Endothelial cell (in vitro differentiated cells): ENCODE results near the gene ANO2. TPM values are rescaled to one million over a fixed set of nuclear protein-coding genes. Genes with fewer than 3 reads are reported as not detected.

Experiments
- DNase-seq: peaks from one replicate; pipeline ENCODE4 v3.0.0; 2021; ENCODE audit warnings: low spot score
- H3K27ac Mint-ChIP-seq: one replicate; pipeline ENCODE4 v1.8.0; 2021; ENCODE audit warnings: mixed read lengths, inconsistent platforms; ENCODE audit not compliant: unreplicated experiment
- H3K27me3 Mint-ChIP-seq: one replicate; pipeline ENCODE4 v1.8.0; 2021; ENCODE audit warnings: mild to moderate bottlenecking, moderate library complexity, mixed read lengths, inconsistent platforms; ENCODE audit not compliant: unreplicated experiment
- H3K36me3 Mint-ChIP-seq: one replicate; pipeline ENCODE4 v1.8.0; 2021; ENCODE audit warnings: mild to moderate bottlenecking, low read depth, mixed read lengths, inconsistent platforms; ENCODE audit not compliant: unreplicated experiment
- H3K4me1 Mint-ChIP-seq: one replicate; pipeline ENCODE4 v1.8.0; 2021; ENCODE audit warnings: mild to moderate bottlenecking, mixed read lengths, inconsistent platforms; ENCODE audit not compliant: unreplicated experiment
- H3K4me3 Mint-ChIP-seq: one replicate; pipeline ENCODE4 v1.8.0; 2021; ENCODE audit warnings: mild to moderate bottlenecking, mixed read lengths, inconsistent platforms; ENCODE audit not compliant: unreplicated experiment
- H3K9me3 Mint-ChIP-seq: one replicate; pipeline ENCODE4 v1.8.0; 2021; ENCODE audit warnings: mixed read lengths, inconsistent platforms; ENCODE audit not compliant: unreplicated experiment
- CTCF ChIP-seq: fragments of 200-600 bp; sonication (generic); IDR thresholded peaks from one replicate; pipeline ENCODE4 v1.5.0; 2021; ENCODE audit warnings: antibody characterized with exemption; ENCODE audit not compliant: unreplicated experiment
- total RNA-seq: library from RNA; stranded (reverse); fragmentation: NEBNext Ultra II Directional; extraction: Animal tissue kit (Norgen Biotek cat#: 25700); gene quantifications from one replicate; pipeline ENCODE4 v1.2.1, GENCODE V29; 2021; ENCODE audit not compliant: unreplicated experiment

ANO2 gene
- total RNA-seq, 1 donor from 2014 or later = 4.5 TPM

GRCh38 chr12:5868625-5869295 lies 76.3 kb downstream of the ANO2 start:
- H3K9me3 Mint-ChIP-seq = no peaks in the 10 kb centered on the region
- H3K27ac Mint-ChIP-seq = no peak overlapping the region

GRCh38 chr12:5865397-5865796 lies 79.7 kb downstream of the ANO2 start:
- Mint-ChIP-seq H3K9me3 (no peaks in the 10 kb centered on the region), H3K27me3 (peaks cover 1% of the 10 kb centered on the region), H3K27ac (no peak overlapping the region), H3K4me1 (peaks cover 6% of the 10 kb centered on the region), H3K36me3 (no peaks in the 10 kb centered on the region), H3K4me3 (no peak overlapping the region)
- no peak for TF ChIP-seq CTCF
- DNase-seq = no peak

More at GRCh38 chr12:5868625-5869295, 76.3 kb downstream of the ANO2 start:
- TF ChIP-seq CTCF = no peak
- DNase-seq = no peak
- H3K36me3 Mint-ChIP-seq = no peaks in the 10 kb centered on the region
- peaks cover 1% of the 10 kb centered on the region for H3K27me3 Mint-ChIP-seq
- no peak overlapping the region for H3K4me3 Mint-ChIP-seq
- H3K4me1 Mint-ChIP-seq = peaks cover 6% of the 10 kb centered on the region

- H3K27me3 Mint-ChIP-seq = peaks cover 1% of the 10 kb centered on the region
- peaks cover 9% of the 10 kb centered on the region for H3K4me1 Mint-ChIP-seq
- no peak for TF ChIP-seq CTCF
- no peaks in the 10 kb centered on the region for H3K36me3 Mint-ChIP-seq
- H3K4me3 Mint-ChIP-seq = no peak overlapping the region
- no peaks in the 10 kb centered on the region for H3K9me3 Mint-ChIP-seq
- DNase-seq = no peak
- H3K27ac Mint-ChIP-seq = no peak overlapping the region
These were observed 80.1 kb downstream of the ANO2 start for GRCh38 chr12:5864972-5865371.

GRCh38 chr12:5864301-5864700 lies 80.8 kb downstream of the ANO2 start:
- DNase-seq = no peak
- H3K9me3 Mint-ChIP-seq = no peaks in the 10 kb centered on the region
- no peak overlapping the region for H3K4me3 Mint-ChIP-seq
- H3K4me1 Mint-ChIP-seq = peaks cover 9% of the 10 kb centered on the region
- H3K27me3 Mint-ChIP-seq = peaks cover 1% of the 10 kb centered on the region
- no peak overlapping the region for H3K27ac Mint-ChIP-seq
- H3K36me3 Mint-ChIP-seq = no peaks in the 10 kb centered on the region
- no peak for TF ChIP-seq CTCF

GRCh38 chr12:5861416-5861815 lies 83.6 kb downstream of the ANO2 start:
- H3K27ac Mint-ChIP-seq = no peak overlapping the region
- no peak for DNase-seq
- H3K36me3 Mint-ChIP-seq = no peaks in the 10 kb centered on the region
- H3K9me3 Mint-ChIP-seq = no peaks in the 10 kb centered on the region
- TF ChIP-seq CTCF = no peak
- no peaks in the 10 kb centered on the region for H3K27me3 Mint-ChIP-seq
- peaks cover 11% of the 10 kb centered on the region for H3K4me1 Mint-ChIP-seq
- no peak overlapping the region for H3K4me3 Mint-ChIP-seq
